Stimulated activated CD4-positive, alpha-beta T cell treated with anti-CD3 and anti-CD28 coated beads, Interleukin-4, amount 100 ng/mL, for 4 hours (primary cell): ENCODE results near the gene SHISA9.
"Not testable (repeated sequence)": the region's sequence is repeated elsewhere in the genome, so short reads cannot be mapped to it uniquely, and the experiment has no call there.

Experiments used
- DNase-seq, 2 experiments: peaks; one replicate each; pipeline ENCODE4 v3.0.0-alpha.2; 2020

The SHISA9 gene

DNA sequence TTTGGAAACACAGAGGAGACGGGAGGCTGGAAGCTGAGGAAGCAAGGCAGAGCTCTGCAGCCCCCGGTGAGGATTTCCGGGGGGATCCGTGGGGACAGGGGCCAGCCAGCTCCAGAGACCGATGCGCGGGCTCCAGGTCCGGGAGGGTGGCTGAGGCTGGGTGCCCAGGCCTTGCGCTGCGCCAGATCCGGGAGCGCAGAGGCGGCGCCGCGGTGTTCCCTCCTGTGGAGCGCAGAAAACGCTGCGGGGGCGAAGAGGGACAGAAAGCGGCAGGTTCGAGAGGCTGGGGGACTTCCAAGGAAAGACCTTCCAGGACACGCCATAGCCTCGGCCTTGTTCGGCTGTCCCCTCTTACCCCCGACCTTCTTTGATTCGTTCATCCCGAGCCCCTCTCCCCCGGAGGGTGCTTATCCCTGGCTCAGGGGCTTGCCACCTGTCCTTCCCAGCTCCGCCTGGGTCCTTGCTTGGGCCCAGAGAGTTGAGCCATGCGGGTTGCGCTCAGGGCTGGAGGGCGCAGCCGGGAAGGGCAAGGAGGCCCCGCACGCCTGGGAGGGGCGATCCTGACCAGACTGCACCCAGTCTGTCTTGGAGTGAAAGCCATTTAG, 697 bp upstream of the SHISA9 start:
- DNase-seq = no peak

DNA sequence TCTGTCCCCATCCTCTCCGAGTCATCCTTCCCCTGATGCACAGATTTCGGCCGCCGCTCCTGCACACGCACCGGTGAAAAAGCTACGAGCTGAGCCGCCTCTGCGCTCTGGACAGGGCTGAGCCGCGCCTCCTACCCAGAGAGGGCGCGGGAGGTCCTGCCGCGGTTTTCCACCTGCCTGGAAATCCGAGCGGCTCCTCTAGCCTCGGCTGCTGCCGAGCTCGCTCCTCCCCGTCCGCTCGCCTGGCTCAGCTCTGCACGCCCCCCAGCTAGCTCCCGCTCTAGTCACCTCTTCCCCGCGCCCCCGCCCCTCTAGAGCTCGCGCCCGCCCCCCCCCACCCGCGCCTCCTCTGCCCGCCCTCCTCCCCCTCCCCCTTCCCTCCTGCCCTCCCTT, 198 bp upstream of the SHISA9 start:
- DNase-seq = no peak

DNA sequence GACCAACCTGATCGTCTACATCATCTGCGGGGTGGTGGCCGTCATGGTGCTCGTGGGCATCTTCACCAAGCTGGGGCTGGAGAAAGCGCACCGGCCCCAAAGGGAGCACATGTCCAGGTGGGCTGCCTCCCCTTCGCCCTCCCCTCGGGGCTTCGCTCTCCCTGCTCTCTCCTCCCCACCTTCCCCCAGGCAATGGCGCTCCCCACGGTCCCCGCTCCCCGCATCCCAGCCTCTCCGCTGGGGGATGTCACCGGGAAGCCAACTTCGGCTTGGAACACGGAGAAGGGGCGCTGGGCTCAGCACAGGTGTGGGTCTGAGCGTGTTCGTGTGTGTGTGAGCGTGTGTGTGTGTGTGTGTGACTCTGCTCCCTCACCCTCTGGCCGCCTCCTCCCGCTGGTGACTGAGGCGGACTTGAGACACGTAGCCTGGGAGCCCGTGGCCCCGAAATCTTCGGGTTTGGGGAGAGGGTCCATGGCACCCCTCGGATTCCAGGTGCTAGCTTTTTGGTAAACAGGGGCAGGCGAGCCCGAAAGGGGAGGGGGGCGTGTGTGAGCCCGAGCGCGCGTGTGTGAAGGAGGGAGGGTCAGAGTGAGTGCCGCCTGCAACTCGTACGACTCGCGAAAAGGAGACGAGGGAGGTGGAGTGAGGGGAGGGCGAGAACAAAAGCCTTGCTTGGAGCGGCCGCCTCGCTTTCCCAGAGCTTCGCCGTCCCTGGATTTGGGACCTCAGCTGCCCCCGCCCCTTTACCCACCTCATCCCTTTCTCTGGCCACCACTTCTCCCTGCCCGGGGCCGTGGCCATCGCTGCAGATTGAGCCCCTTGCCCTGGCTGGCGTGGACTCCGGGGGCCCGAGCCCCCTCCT, 1.3 kb downstream of the SHISA9 start:
- no peak for DNase-seq

DNA sequence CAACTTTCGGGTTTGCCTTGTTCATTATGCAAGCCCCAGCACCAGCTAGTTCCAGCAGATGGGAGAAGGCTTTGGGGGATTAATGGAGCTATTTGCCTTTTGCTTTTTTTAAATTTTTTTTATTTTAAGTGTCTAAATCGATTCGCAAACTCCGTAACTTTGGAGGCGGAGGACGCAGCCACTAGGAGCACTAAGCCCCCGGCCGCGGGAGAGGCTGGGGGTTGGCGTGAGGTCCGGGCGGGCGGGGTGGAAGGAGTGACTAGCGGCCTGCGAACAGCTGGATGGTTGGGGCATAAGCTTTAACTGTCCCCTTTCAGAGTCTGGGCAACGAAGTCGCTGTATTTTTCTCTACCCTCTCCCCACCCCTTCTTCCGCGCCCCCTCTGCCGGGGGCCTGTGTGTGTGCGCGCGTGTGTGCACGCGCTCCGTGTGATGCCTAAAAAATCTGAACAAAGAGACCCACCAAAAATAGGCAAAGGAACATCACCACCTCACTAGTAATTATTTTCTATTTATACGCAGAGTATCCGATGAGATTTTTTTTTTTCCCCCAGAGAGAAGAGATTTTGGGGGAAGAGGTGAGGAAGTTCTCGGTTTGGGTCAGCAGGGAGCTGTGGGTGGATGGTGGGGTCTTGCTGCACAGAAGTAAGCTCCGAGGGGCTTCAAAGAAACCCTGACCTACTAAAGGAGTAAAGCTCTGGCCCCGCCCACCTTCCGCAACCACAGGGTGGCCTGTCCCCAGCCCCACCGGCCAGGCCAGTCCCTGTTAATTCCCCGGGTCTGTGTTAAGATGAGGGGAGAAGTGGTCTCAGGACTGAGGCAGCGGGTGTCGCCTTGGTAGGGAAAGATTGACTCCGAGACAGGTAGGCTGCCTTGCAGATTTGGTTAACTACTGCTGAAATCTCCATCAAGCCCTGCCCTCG, 2.3 kb downstream of the SHISA9 start:
- DNase-seq = no peak

DNA sequence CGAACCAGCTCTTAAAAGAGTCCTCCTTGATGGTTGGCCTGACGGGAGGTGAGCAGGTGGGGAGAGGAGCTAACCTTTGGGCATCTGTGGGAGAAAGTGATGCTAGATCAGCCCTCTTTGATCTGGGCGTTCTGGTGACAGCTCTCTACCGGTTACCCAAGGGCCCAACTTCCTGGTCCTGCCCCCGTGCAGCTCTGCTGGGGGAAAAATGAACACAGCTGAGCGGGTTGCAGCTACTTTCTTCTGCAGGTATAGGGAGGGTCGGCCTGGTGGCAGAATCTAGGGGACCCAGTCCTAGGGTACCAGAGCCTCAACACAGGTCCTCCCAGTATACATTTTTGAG, 2.9 kb downstream of the SHISA9 start:
- DNase-seq = no peak

DNA sequence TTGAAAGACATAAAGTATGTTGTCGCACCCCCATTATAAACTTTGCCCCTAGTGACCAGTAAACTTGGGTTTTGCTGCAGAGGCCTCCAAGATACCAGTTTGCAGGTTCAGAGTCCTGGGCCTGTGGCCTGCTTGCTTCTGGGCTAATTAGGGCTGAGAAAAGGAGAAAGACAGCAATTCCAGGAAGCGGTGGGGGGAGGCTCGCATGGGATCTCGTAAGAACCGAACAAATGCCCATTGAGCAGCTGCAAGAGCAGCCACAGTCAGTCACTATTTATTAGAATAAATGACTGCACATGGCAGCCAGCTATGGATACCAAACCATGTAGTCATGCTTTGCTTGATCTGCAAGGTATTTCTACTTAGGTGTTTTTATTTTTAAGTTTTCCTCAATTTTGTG, 4.9 kb downstream of the SHISA9 start:
- DNase-seq = no peak

DNA sequence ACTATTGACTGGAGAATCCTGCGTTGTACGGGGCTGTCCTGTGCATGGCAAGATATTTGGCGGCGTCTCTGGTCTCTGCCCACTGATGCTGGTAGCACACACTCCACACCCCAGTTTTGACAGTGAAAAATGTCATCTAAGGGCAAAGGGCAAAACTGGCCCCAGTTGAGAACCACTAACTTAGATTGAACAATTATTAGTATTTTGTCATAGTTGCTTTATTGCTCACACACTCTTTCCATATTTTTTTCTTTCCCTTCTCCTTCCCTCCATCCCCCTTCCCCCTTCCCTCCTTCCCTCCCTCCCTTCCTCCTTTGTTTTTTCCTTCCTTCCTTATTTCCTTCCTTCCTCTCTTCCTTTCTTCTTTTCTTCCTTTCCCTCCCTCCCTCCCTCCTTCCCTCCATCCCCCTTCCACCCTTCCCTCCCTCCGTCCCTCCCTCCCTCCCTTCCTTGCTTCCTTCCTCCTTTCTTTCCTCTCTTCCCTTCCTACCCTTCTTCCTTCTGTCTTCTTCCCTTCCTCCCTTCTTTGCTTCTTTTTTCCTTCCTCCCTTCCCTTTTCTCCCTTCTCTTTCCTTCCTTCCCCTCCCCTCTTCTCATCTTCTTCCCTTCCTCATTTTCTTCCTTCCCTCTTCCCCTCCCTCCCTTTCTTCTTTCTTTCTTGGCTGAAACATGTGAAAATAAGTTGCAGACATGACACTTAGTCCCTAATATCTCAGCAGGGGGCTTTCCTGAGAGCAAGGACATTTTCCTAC, 5.5 kb downstream of the SHISA9 start:
- no peak for DNase-seq

DNA sequence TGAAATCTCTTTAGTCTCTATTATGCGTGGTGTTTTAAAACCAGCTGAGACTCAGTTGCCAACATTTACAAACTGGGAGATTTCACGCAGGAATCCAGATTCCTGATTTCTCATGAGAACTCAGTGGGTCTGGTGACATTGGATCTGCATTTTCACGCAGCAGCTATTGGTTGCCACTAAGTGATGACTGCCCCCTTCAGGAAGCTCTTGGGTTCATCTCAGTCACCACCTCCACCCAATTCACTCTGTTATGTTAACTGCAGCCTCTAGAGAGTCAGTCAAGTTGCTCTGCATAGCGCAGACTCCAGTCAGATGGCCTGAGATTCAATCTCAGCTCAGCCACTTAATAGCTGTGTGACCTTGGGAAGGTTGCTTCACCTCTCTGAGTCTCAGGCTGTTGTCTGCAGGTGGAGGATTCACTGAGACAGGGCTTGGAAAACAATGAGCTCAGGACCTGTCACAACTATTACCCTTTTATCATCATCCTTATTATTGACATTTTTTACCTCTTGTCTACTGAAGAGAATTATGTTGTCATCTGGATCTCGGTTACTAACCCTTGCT, 6.4 kb downstream of the SHISA9 start:
- DNase-seq = no peak

DNA sequence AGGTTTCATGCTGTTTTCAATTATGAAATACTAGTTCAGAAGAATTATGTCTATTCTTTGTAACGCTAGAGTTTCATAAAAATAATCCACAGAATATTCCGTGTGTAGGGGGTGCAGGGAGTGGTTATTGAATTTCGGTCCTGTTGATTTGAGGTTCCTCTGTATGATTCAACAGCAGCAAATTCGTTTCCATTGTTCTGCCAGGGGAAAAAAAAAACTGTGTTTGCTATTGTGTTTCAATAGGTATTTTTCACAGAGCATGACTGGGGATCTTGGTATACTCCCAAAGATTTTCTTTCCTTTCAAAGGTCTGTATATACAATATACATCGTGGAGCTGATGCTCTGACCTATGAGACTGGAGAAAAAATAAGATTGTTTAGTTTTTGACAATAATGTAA, 15.8 kb downstream of the SHISA9 start:
- no peak for DNase-seq

DNA sequence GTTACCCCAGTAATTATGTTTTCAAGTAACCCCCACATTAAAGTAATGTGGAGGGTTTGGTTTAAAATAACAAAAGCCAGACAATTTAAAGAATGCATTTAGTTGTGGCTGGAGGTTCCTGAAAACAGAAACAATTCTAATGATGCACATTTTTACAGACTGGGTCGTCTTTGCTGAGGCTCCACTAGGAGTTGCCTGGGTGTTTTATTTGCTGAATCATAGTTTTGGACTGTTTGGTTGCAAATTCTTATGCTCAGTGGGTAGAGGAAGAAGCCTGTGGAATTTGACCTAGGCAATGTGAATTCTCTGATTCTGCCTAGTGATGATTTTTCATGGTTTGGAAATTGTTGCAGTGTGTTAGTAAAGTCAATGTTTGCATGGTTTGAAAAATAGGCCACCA, 16.3 kb downstream of the SHISA9 start:
- DNase-seq = no peak

DNA sequence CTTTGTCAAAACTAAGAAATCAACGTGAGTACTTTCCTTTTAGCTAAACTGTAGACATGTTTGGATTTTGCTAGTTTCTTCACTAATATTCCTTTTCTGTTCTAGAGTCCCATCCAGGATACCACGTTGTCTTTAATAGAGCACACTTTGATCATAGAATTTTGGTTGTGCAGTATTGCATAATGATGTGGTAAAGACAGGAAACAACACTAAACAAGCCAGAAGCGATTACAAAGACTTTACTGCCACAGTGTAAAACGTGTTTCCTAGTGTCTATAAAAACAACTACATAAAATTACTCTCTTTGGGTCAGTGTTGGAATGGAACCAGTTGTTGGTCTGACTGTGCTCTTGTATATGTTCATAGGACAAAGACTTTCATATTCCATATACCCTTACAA, 19.3 kb downstream of the SHISA9 start:
- DNase-seq = no peak

DNA sequence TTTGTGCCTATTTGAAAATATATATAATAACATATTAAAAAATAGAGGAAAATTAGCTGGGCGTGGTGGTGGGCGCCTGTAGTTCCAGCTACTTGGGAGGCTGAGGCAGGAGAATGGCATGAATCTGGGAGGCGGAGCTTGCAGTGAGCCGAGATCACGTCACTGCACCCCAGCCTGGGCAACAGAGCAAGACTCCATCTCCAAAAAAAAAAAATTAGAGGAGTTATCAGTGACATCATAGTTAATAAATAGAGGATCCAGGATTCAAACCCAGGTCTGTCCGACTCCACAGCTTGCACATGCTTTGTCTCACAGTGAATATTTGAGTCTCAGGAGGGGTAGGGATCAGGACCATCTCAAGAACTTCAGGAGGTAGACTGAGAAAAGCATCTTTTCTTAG, 22.2 kb downstream of the SHISA9 start:
- not testable (repeated sequence) for DNase-seq

DNA sequence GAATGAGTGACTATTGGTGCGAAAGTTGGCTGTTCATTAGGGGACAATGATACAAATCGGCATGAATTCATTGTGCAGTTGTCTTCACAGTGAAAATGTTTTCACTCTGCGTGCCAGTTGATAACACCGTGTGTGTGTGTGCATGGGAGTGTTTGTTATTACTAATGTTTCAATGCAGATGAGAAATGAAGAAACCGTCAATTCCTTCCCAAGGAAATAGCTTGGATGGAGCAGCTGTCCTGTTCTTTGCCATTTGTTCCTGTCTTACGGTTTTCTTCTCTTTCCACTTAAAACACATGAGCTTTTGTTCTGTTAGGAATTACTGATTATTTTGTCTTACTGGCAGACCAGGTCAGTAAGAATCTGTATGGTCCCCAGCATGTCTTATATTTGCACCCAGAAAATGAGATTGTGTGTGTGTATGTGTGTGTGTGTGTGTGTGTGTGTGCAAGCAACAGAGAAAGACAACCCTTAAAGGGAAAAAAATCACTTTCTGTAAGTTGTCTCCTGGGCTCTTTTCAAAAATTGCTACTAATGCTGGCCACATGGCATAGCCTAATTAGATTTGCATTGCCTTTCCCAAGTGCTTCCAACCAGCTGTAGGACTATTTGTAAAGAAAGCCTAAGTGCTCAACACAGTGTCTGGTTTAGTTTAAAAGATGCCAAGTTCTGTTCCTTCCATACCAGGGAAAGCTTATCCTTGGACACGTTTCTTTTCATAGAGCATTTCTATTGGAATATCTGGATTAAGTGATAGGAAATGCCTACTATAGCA, 23.8 kb downstream of the SHISA9 start:
- no peak for DNase-seq

DNA sequence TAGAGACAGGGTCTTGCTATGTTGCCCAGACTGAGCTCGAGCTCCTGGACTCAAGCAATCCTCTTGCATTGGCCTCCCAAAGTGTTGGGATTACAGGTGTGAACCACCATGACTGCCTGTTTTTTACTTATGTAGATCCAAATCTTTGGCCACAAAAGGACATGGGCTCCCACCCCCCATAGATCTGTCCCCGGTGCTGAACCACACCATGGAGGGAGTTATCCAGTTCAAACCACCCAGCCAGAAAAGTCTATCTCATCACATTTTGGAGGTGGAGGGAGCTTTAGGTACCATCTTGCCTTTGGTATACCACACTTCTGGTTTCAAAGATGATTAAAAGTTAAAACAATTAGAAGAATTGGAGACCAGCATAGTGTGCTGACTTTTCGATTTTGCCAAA, 26.2 kb downstream of the SHISA9 start:
- DNase-seq = no peak

DNA sequence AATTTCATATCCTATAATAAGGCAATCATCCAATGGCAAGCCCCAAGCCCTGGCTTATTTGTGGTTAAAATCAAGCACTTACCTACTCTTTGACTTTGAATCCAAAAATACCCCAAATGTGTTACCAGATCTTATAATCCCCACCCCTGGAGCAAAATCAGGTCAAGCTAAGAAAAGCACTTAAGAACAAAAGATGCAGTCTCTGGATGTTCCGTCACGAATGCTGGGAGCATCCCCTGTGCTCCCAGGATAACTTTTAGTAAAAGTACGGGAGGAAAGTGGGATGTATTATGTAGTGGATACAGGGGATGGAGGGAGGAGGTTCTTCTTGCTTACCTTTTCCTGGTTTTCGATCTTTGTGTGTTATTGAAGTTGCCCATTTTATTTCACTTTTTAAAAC, 29.5 kb downstream of the SHISA9 start:
- no peak for DNase-seq

DNA sequence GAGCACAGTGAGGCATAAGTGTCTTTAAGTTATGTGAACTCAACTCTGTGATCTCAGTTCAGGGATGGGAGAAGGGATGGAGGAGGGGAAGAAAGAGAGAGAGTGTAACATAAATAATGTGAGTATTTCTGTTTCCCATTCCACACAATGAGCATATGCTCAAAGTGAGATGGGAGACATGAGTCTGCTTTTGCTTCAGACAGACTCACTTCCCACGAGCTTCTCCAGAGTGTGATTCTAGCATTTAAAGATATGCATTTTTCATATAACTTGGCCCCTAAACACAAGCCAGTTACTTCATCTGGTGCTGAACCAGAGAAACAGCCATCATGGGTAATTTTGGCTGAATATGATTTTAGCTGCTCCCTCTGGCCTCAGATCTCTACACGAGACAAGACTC, 35.0 kb downstream of the SHISA9 start:
- no peak for DNase-seq

DNA sequence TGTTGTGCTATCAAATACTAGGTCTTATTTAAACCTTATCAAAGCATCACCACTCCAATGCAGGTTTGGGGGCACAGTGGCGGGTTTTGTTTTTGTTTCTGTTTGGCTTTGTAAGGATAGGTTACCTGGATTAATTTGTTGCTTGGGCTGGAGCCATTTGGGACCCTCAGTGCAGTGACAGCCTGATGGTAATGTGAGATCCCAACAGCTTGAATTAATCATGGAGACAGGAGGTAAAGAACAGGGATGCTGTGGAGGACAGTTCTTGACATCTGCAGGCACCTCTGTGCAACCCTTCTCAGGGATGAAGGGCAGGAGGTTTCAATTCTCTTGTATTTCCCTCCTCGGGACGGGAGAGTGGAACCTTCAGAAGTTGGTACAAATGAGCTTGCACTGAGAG, 40.5 kb downstream of the SHISA9 start:
- DNase-seq = no peak

DNA sequence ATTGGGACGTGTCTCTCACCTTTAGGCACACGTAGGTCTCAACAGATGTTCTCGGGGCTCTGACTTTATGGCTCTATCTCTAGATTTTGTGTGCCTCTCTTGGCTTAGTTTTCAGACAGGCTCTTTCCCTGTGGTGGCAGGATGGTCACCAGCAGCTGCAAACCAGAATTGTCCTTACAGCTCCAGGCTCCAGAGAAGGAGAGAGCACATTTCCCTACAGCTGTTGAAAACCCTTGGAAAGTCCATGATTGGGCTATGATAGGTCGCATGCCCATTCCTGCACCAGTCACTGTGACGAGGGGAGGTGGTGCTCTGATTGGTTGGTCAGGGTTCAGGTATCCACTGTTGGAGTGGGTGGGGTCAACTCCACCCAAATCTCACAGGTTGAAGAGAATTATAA, 41.5 kb downstream of the SHISA9 start:
- no peak for DNase-seq

DNA sequence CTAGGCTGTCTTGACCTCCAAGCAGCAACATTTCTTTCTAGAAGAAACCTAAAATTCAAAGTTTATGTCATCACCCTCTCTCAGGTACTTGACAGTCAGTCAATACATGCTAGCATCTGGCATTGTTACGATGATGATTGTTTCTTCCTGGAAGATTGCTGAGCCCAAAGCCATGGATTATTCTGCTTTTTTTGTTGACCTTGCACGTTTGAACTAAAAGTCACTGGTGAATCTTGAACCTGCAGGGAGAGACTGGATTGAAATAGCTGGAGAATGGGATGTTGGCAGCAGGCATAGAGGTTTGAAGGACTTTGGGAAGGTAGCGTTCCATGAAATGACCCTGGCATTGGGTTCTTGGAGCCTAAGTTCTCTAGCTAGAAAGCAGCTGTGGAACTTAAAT, 42.9 kb downstream of the SHISA9 start:
- no peak for DNase-seq

DNA sequence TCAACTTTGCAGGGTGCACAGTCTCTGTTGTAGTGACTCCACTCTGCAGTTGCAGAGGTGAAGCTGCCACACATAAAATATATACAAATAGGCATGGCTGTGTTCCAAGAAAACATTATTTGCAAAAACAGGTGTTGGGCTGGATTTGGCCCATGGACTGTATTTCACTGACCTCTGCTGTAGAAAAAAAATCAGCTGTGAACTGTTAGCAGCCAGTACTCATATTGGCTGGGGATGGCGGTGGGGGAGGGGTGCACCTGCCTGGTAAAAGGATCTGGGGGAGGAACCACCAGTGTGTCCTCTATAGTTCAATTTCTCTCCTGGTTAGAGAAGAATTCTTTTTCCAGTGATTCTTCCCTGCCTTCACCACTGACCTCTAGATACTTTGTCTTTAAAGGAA, 50.0 kb downstream of the SHISA9 start:
- DNase-seq = no peak

DNA sequence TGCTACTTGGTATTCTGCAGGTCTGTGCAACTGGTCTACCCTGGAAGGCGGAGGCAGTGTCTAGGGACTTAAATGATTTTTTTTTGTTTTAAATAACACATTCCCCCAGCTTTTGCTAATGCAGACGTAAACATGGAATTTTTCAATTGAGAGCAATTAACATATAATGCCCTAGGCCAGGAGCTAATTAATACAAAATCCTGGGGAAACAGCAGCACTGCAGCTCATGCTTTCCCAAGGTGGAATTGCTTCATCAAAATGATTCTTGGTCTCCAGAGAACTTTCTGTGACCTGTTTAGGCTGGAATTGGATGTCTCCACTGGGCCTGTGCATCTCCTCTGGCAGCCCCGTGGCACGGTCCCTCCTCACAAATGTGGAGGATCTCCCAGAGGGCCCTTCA, 50.6 kb downstream of the SHISA9 start:
- no peak for DNase-seq

DNA sequence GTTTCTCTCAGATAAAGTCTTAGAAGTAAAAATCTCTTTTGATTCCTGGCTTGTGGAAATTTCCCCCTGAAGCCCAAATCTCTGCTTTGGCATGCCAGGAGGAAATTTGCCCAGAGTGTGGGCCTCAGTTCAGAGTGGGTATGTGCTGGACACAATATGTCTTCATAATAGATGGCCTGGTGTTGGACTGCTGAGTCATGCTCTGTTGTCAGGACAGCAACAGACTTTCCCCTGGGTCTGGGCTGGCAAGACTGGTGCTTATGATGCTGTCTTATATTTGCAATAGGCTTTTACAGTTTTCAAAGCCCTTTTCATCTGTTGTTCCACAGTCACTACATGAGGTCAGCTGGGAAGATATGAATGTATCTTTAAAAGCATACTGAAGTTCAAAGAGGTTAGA, 57.0 kb downstream of the SHISA9 start:
- no peak for DNase-seq
